GM04504 (cell line): Measurements from ENCODE around the gene CDH4.

Source experiments
- DNase-seq: peaks from one replicate; pipeline ENCODE4 v3.0.0-alpha.2; 2012; ENCODE audit warnings: low read depth

The CDH4 gene

GRCh38 chr20:61754976-61755778 is 503.1 kb downstream of the CDH4 start:
- DNase-seq = no peak

- no peak for DNase-seq
These were observed 504.1 kb downstream of the CDH4 start for GRCh38 chr20:61755971-61756845.

DNA sequence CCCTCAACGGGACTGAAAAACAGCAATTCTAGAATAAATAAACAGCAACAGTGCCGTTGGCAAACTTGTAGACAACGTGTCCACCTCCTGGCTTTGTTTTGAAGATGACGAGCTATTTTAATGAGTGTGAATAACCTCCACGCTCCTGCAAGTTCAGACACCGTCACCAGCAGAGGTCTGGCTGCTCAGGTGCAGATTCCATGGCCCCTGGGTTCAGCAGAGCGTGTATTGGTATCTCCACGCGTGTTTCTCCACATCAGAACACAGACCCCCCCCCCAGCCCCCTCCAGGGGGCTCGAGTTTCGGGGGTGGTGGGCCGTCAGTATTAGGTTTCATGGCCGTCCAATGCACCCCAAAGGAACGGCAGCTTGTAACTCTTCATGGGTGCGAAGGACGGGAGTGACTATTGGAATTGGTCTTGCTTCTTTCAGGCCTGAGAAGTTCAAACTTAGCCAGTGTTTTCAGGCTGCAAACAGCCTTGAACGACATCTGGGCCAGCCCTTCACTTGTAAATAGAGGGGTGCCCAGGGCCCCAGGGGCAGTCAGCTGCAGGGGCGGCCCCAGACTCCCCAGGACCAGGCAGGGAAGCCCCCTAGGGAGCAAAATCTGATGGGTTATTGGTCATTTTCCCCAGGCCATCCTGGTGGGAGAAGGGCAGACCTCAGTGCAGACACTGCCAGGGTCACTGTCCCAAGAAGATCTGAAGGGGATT is 505.1 kb downstream of the CDH4 start:
- DNase-seq = no peak

- DNase-seq = no peak
These were observed 505.9 kb downstream of the CDH4 start for GRCh38 chr20:61757678-61758563.

- DNase-seq = no peak
These were observed 506.6 kb downstream of the CDH4 start for GRCh38 chr20:61758564-61759200.

GRCh38 chr20:61759286-61760065 is 507.4 kb downstream of the CDH4 start:
- no peak for DNase-seq

DNA sequence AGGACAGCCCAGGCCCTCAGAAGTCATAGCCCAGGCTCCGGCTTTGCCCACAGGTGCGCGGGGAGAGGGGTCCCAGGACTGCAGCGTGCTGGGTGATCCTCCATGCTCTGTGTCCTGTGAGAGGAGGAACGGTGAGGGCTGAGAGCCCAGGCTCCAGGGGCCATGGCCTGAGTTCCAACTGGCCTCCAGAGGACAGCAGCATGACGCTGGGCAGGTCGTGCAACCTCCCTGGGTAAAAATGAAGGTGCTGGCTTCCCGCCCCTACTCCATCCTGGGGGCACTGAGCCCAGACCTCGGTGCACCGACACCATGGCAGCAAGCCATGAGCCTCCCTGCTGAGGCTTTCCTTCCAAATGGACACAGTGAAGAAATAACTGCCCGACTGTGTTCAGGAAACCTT is 508.3 kb downstream of the CDH4 start:
- no peak for DNase-seq

DNA sequence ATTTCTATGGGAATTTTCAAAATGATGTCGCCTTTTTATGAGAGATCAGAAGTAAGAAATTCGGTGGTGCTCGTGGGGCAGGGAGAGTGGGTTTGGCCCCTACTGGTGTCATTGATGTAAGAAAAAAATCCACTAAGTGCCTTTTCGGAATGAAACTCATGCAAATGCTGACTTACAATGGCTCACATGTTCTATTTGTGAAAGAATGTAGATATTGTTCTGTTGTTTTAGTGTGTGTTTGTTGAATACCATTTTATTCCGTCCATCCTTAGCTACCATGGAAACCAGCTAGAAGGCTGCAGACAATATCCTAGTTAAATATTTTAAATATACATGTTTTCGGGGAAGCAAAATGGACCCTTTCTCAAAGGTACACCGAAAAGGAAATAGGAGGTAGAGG is 508.7 kb downstream of the CDH4 start:
- no peak for DNase-seq

- no peak for DNase-seq
These were observed 509.5 kb downstream of the CDH4 start for GRCh38 chr20:61761453-61762166.

DNA sequence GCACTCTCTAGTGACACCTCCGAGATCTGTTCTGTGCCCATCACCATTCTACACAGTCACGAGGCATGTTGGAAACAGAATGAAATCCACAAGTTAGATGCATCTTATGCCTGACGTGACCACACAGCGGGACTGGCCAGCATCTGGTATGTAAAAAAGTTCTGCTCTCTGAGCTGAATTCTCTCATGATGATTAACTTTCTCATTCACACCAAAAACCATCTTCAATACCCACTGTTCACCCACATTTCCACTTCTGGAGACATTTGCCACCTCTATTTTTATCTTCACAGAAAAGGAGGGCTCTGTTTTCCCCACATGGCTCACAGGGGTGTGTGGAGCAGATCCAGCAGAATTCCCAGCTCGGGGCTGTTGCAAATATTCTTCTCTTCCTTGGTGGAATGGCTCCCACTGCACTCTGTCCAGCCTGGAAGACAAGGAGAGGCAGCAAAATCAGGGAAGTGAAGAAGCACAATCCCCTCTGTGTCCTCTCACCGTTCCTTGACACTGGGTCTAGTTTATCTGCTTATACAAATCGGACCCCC is 510.2 kb downstream of the CDH4 start:
- no peak for DNase-seq

DNA sequence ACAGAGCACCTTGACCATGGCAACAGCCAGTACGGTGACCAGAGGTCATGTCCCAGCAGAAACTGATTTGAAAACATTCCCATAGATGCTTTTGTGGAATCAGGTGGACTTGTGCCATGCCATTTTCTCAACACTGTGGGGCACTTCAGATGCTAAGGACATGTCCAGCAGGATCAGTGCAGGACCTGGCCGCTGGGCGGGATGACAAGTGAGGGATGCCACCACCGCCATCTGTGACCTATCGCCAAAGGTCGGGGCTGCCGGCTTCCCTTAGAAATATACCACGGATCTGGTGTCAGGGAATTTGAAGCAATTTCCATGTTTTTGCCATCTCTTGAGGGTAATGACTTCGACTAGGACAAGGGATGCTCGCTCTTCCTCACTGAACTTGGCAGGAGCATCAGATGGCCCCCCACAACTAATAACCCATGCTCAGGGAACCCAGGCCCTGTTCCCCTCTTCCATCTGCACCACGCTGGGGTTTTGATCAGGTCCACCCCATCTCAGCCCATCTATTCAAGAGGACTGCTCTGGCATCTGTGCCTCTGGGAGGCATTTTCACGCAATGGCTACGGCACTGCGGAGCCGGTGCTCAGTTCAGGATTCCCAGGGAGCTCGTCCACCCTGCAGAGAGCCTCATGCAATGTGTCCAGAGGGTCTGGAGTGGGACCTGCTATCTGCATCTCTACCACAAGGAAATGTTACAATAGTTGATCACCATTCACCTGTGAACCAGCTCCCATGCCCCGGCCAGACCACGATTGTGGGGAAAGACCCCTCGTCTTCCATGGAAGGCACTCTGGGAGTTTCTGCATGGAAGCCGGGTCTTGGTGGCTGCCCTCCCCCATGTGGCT is 511.1 kb downstream of the CDH4 start:
- no peak for DNase-seq

- DNase-seq = no peak
These were observed 511.8 kb downstream of the CDH4 start for GRCh38 chr20:61763740-61764400.

GRCh38 chr20:61764471-61765025 is 512.5 kb downstream of the CDH4 start:
- DNase-seq = no peak

- no peak for DNase-seq
These were observed 513.2 kb downstream of the CDH4 start for GRCh38 chr20:61765081-61765870.

- DNase-seq = no peak
These were observed 514.0 kb downstream of the CDH4 start for GRCh38 chr20:61765871-61766654.
